ENCODE measurements around the gene MACROD2. TPM values are rescaled to one million over a fixed set of nuclear protein-coding genes. Genes with fewer than 3 reads are reported as not detected.

Gene MACROD2
- total and polyA plus RNA-seq, 4 donors, result 13.0 to 67.1 (median 20.7) TPM

DNA sequence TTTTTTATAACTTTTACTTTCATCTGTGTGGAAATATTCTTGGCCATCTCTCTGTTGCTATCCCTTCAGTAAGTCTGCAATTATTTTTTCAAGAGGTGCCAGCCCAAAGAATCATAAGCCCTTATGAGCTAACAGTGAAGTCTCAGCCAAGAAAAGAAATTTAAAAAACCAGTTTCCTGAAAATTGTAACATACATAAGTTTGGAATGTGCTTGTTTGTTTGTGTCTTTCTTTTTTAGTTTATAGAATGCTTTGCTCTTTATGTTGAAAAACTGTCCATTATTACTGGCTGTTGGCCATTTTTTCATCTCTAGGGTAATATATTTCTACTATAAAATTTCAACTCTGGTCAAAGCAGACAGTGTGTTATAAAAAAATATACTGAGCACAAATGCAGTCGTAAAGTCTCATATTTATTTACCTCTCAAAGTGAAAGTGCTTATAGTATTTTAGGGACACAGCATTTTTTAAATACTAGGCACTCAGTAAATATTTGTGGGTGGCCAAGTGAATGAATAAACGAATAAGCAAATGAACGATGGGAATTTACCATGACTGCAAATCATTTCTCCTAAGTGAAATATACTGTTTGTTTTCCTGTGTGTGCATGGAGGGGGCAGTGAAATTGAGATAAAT lies 1918.2 kb downstream of the MACROD2 start:
- H3K4me3 ChIP-seq, result no peak overlapping the region
- TF ChIP-seq, protein P1, sequence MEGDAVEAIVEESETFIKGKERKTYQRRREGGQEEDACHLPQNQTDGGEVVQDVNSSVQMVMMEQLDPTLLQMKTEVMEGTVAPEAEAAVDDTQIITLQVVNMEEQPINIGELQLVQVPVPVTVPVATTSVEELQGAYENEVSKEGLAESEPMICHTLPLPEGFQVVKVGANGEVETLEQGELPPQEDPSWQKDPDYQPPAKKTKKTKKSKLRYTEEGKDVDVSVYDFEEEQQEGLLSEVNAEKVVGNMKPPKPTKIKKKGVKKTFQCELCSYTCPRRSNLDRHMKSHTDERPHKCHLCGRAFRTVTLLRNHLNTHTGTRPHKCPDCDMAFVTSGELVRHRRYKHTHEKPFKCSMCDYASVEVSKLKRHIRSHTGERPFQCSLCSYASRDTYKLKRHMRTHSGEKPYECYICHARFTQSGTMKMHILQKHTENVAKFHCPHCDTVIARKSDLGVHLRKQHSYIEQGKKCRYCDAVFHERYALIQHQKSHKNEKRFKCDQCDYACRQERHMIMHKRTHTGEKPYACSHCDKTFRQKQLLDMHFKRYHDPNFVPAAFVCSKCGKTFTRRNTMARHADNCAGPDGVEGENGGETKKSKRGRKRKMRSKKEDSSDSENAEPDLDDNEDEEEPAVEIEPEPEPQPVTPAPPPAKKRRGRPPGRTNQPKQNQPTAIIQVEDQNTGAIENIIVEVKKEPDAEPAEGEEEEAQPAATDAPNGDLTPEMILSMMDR (IDR thresholded peaks at IDR 0.05; ENCODE audit: control extremely low read depth, extremely low read depth), result no peak
- no peaks in the 10 kb centered on the region for H3K27me3 ChIP-seq (ENCODE audit: control insufficient read depth in 3 of 3, insufficient read depth in 3 of 3, low read length in 2 of 3)
- H3K27ac ChIP-seq (ENCODE audit: low read depth in 1 of 2, low read length in 1 of 2), result no peak overlapping the region
- no peaks in the 10 kb centered on the region for H3K36me3 ChIP-seq (ENCODE audit: control insufficient read depth in 4 of 4, insufficient read depth in 4 of 4, low read length in 4 of 4)
- H3K4me1 ChIP-seq (ENCODE audit: control insufficient read depth in 5 of 5, insufficient read depth in 5 of 5, low read length in 5 of 5), result peaks cover 0 to 13% (median 0%) of the 10 kb centered on the region in 5 donors
- H3K9me3 ChIP-seq (ENCODE audit: control insufficient read depth in 4 of 4, insufficient read depth in 3 of 4, low read length in 3 of 4), result peaks cover 0 to 2% (median 0%) of the 10 kb centered on the region in 4 donors
- no peak overlapping the region for H3K9ac ChIP-seq (ENCODE audit: insufficient read depth in 1 of 2, low read length in 2 of 2)
- WGBS, 2 donors, result 28 to 59% methylated on average over 3 of the region's 3 CpGs
- ATAC-seq (ENCODE audit: insufficient read depth, low FRiP score), result no peak
- peak in 2 of 3 donors; percentile 71 to 72 for DNase-seq

DNA sequence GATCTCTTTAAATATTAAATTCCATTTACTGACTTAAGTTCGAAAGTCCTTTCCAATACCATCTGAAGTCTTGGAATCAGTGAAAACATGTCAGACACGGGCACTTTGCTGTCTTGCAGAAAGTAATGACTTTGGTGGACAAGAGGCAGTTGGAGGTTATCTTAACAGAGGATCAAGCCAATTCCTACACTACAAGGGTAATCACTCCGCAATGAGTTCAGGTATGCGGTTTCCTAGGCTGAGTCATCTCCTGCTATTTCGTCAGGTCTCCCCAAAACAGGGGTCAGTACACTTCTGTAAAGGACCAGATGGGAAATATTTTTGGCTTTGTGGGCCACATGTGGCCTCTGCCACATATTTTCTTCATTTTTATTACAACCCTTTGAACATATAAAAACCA lies 1921.3 kb downstream of the MACROD2 start:
- H3K9me3 ChIP-seq (ENCODE audit: control insufficient read depth in 4 of 4, insufficient read depth in 3 of 4, low read length in 3 of 4), result peaks cover 0 to 2% (median 0%) of the 10 kb centered on the region in 4 donors
- TF ChIP-seq, protein P1 (IDR thresholded peaks at IDR 0.05; ENCODE audit: control extremely low read depth, extremely low read depth), result no peak
- ATAC-seq (ENCODE audit: insufficient read depth, low FRiP score) (no peak), DNase-seq (no peak)
- no peak overlapping the region for H3K4me3 ChIP-seq
- 88 to 91% methylated on average over 5 of the region's 5 CpGs for WGBS, 2 donors
- peaks cover 0 to 13% (median 0%) of the 10 kb centered on the region in 5 donors for H3K4me1 ChIP-seq (ENCODE audit: control insufficient read depth in 5 of 5, insufficient read depth in 5 of 5, low read length in 5 of 5)
- H3K27me3 ChIP-seq (ENCODE audit: control insufficient read depth in 3 of 3, insufficient read depth in 3 of 3, low read length in 2 of 3), result no peaks in the 10 kb centered on the region
- no peaks in the 10 kb centered on the region for H3K36me3 ChIP-seq (ENCODE audit: control insufficient read depth in 4 of 4, insufficient read depth in 4 of 4, low read length in 4 of 4)
- H3K27ac ChIP-seq (ENCODE audit: low read depth in 1 of 2, low read length in 1 of 2), result no peak overlapping the region
- H3K9ac ChIP-seq (ENCODE audit: insufficient read depth in 1 of 2, low read length in 2 of 2), result no peak overlapping the region

DNA sequence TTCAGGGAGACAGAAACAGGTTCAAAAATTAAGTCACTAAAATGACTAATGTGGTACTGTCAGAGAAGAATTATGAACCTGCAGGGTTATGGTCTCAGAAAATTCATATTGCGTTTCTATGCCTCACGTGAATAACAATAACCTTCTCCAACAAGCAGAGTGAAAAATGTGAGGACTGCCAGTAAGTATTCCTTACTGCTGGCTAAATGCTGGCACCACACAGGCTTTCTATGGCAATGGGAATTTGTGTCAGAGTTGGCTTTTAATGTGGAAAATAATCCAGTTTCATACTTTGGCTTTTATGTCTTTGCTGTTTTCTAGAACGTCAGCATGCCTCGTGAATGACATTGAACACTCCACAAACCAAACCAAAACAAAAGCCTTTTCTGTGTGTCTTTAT lies 1922.0 kb downstream of the MACROD2 start:
- H3K27ac ChIP-seq (ENCODE audit: low read depth in 1 of 2, low read length in 1 of 2), result no peak overlapping the region
- peaks cover 0 to 11% (median 0%) of the 10 kb centered on the region in 5 donors for H3K4me1 ChIP-seq (ENCODE audit: control insufficient read depth in 5 of 5, insufficient read depth in 5 of 5, low read length in 5 of 5)
- no peak overlapping the region for H3K9ac ChIP-seq (ENCODE audit: insufficient read depth in 1 of 2, low read length in 2 of 2)
- no peaks in the 10 kb centered on the region for H3K36me3 ChIP-seq (ENCODE audit: control insufficient read depth in 4 of 4, insufficient read depth in 4 of 4, low read length in 4 of 4)
- DNase-seq, result no peak
- TF ChIP-seq, protein P1 (IDR thresholded peaks at IDR 0.05; ENCODE audit: control extremely low read depth, extremely low read depth), result no peak
- 81 to 83% methylated on average over 4 of the region's 4 CpGs for WGBS, 2 donors
- H3K27me3 ChIP-seq (ENCODE audit: control insufficient read depth in 3 of 3, insufficient read depth in 3 of 3, low read length in 2 of 3), result no peaks in the 10 kb centered on the region
- no peak for ATAC-seq (ENCODE audit: insufficient read depth, low FRiP score)
- no peak overlapping the region for H3K4me3 ChIP-seq
- peaks cover 0 to 1% (median 0%) of the 10 kb centered on the region in 4 donors for H3K9me3 ChIP-seq (ENCODE audit: control insufficient read depth in 4 of 4, insufficient read depth in 3 of 4, low read length in 3 of 4)

Measured in lung (tissue), 12 donors.